ENCODE data around the gene SPTBN1. TPM values are rescaled to one million over a fixed set of nuclear protein-coding genes. Genes with fewer than 3 reads are reported as not detected.

SPTBN1 gene
- total and polyA plus RNA-seq, 2 experiments from 2014 or later, result 58.1 to 204 TPM

DNA sequence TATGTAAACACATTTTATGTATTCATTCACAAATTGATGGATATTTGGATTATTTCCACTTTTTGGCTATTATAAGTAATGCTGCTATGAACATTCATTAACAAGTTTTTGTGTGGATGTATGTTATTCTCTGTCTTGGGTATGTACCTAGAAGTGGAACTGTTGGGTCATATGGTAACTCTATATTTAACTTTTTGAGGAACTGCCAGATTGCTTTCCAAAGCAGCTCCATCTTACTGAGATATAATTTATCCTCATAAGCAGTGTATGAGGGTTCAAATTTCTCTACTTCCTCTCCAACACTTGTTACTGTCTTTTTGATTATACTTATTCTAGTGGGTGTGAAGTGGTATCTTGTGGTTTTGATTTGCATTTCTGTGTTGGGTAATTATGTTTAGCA, 260.2 kb downstream of the SPTBN1 start:
- Histone ChIP-seq H2AFZ (no peak overlapping the region), H3K9me2 (ENCODE audit: insufficient read depth) (no peaks in the 10 kb centered on the region), H3K27me3 (ENCODE audit: insufficient read depth) (no peaks in the 10 kb centered on the region), H3K4me2 (no peak overlapping the region), H3K4me3 (no peak overlapping the region), H4K20me1 (replicated peaks; ENCODE audit: insufficient read depth) (no peaks in the 10 kb centered on the region), H3F3A (replicated peaks; ENCODE audit: low read depth) (no peaks in the 10 kb centered on the region), H3K36me3 (ENCODE audit: insufficient read depth) (no peaks in the 10 kb centered on the region), H3K4me1 (ENCODE audit: insufficient read depth) (no peaks in the 10 kb centered on the region), H3K27ac (ENCODE audit: low read depth) (no peak overlapping the region), H3K79me2 (replicated peaks; ENCODE audit: insufficient read depth) (no peaks in the 10 kb centered on the region)
- Mint-ChIP-seq H3K4me3 (no peak overlapping the region), H3K27ac (no peak overlapping the region), H3K27me3 (ENCODE audit: insufficient read depth, low read depth, poor library complexity) (no peaks in the 10 kb centered on the region), H3K36me3 (ENCODE audit: low read depth) (no peaks in the 10 kb centered on the region), H3K9me3 (no peaks in the 10 kb centered on the region), H3K4me1 (no peaks in the 10 kb centered on the region)
- no peak for DNase-seq (ENCODE audit: low spot score)
- TF ChIP-seq EZH2 (IDR thresholded peaks at IDR 0.05; ENCODE audit: low read depth, unreplicated experiment) (no peak), CREB1 (CRISPR knock-in tag; IDR thresholded peaks at IDR 0.05; ENCODE audit: low read depth) (no peak)
- TF ChIP-seq, protein P1, sequence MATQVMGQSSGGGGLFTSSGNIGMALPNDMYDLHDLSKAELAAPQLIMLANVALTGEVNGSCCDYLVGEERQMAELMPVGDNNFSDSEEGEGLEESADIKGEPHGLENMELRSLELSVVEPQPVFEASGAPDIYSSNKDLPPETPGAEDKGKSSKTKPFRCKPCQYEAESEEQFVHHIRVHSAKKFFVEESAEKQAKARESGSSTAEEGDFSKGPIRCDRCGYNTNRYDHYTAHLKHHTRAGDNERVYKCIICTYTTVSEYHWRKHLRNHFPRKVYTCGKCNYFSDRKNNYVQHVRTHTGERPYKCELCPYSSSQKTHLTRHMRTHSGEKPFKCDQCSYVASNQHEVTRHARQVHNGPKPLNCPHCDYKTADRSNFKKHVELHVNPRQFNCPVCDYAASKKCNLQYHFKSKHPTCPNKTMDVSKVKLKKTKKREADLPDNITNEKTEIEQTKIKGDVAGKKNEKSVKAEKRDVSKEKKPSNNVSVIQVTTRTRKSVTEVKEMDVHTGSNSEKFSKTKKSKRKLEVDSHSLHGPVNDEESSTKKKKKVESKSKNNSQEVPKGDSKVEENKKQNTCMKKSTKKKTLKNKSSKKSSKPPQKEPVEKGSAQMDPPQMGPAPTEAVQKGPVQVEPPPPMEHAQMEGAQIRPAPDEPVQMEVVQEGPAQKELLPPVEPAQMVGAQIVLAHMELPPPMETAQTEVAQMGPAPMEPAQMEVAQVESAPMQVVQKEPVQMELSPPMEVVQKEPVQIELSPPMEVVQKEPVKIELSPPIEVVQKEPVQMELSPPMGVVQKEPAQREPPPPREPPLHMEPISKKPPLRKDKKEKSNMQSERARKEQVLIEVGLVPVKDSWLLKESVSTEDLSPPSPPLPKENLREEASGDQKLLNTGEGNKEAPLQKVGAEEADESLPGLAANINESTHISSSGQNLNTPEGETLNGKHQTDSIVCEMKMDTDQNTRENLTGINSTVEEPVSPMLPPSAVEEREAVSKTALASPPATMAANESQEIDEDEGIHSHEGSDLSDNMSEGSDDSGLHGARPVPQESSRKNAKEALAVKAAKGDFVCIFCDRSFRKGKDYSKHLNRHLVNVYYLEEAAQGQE (IDR thresholded peaks at IDR 0.05; ENCODE audit: unreplicated experiment), result no peak
- ATAC-seq, result no peak

DNA sequence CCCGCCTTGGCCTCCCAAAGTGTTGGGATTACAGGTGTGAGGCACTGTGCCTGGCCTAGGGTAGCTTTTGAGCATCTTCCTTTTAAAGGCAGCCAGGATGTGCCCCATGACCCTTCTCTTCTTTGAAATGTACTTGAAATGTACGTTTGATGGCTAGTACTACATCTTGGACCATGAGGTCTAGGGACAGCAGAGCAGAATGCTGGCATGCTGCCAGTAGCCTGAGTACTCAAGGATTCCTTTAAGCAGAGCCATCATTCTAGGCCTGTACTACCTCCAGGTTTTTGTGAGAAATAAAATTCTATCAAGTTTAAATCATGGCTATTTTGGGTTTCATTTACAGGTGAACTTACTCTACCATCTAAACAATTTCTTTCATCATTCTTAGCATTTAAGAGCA, 264.4 kb downstream of the SPTBN1 start:
- Mint-ChIP-seq H3K27ac (no peak overlapping the region), H3K36me3 (ENCODE audit: low read depth) (no peaks in the 10 kb centered on the region; the same call in 2 of the 3 replicates), H3K27me3 (ENCODE audit: insufficient read depth, low read depth, poor library complexity) (peaks cover 19% of the 10 kb centered on the region), H3K4me3 (no peak overlapping the region), H3K4me1 (peaks cover 6% of the 10 kb centered on the region), H3K9me3 (no peaks in the 10 kb centered on the region)
- no peaks in the 10 kb centered on the region for H4K20me1 ChIP-seq (replicated peaks; ENCODE audit: insufficient read depth)
- no peak overlapping the region for H3K27ac ChIP-seq (ENCODE audit: low read depth)
- no peak for DNase-seq (ENCODE audit: low spot score)
- ATAC-seq, result no peak
- H3K4me1 ChIP-seq (ENCODE audit: insufficient read depth), result peaks cover 6% of the 10 kb centered on the region
- H3K79me2 ChIP-seq (replicated peaks; ENCODE audit: insufficient read depth), result no peaks in the 10 kb centered on the region
- peaks cover 3% of the 10 kb centered on the region; the same call in 1 of the 2 replicates for H3F3A ChIP-seq (replicated peaks; ENCODE audit: low read depth)
- H3K9me2 ChIP-seq (ENCODE audit: insufficient read depth), result no peaks in the 10 kb centered on the region
- H3K4me2 ChIP-seq, result no peak overlapping the region
- TF ChIP-seq STAT1 (IDR thresholded peaks at IDR 0.05; ENCODE audit: unreplicated experiment), result no peak
- TF ChIP-seq ZNF331 (CRISPR knock-in tag; IDR thresholded peaks at IDR 0.05; ENCODE audit: low read depth), result no peak
- H3K27me3 ChIP-seq (ENCODE audit: insufficient read depth), result peaks cover 19% of the 10 kb centered on the region
- no peak overlapping the region for H3K4me3 ChIP-seq
- H2AFZ ChIP-seq, result no peak overlapping the region
- no peaks in the 10 kb centered on the region for H3K36me3 ChIP-seq (ENCODE audit: insufficient read depth)

Other genes starting within 250 kb of the SPTBN1 start
- not detected in 2 replicates for gene TSPYL6, start 200.1 kb upstream of the SPTBN1 start, total RNA-seq (2014; rRNA removed; shearing (Covaris generic))
- not detected in 2 replicates for gene TSPYL6, start 200.1 kb upstream of the SPTBN1 start, polyA plus RNA-seq (2016; fragmentation: Nextera tagmentation; extraction: Ambion mirVana)

All from GM23338 (cell line).